Mammary epithelial cell (primary cell): ENCODE results near the gene NTM.

Source experiments
- CTCF ChIP-seq, 2 donors: IDR thresholded peaks in 1 of 2; conservative IDR thresholded peaks in 1 of 2; 2 replicates each; pipeline ENCODE4 v1.5.1; 2011 to 2012; ENCODE audit warnings: inconsistent platforms in 2 of 2, low read length in 2 of 2, mild to moderate bottlenecking in 2 of 2, control low read depth in 1 of 2, low read depth in 1 of 2; ENCODE audit not compliant: insufficient read depth in 1 of 2; ENCODE audit errors: extremely low read depth in 1 of 2
- EZH2 ChIP-seq: IDR thresholded peaks from 2 replicates; pipeline ENCODE4 v1.6.1; 2012; ENCODE audit warnings: low read length, inconsistent platforms, borderline replicate concordance

GRCh38 chr11:132314911-132315455 lies 944.6 kb downstream of the NTM start:
- no peak for TF ChIP-seq CTCF (conservative IDR thresholded peaks at IDR 0.05 in 1 of 2, IDR thresholded peaks at IDR 0.05 in 1 of 2; ENCODE audit: extremely low read depth in 1 of 2, insufficient read depth in 1 of 2, low read depth in 1 of 2, low read length in 2 of 2)
- TF ChIP-seq EZH2 = no peak
